Measurements from ENCODE around the gene CFAP46. TPM values are rescaled to one million over a fixed set of nuclear protein-coding genes. Genes with fewer than 3 reads are reported as not detected.

The CFAP46 gene
- total and polyA plus RNA-seq, 2 experiments from 2014 or later: 0.20 to 0.22 TPM

- in situ Hi-C loops (cut with MboI): no loop called here
- H3K27me3 ChIP-seq (replicated peaks; ENCODE audit: insufficient read depth): no peaks in the 10 kb centered on the region
- H3K9me2 ChIP-seq (ENCODE audit: insufficient read depth): no peaks in the 10 kb centered on the region
- 66 to 75% methylated on average over 11 to 15 of the region's 17 CpGs for WGBS, 2 experiments (ENCODE audit: low coverage in 1 of 2, low lambda C conversion rate in 2 of 2, missing lambda C conversion rate in 2 of 2)
- H3K4me3 ChIP-seq: no peak overlapping the region
- no peaks in the 10 kb centered on the region for H3K79me2 ChIP-seq (ENCODE audit: insufficient read depth)
- no peak overlapping the region for H3K9ac ChIP-seq
- TF ChIP-seq EZH2 (IDR thresholded peaks at IDR 0.05; ENCODE audit: insufficient read depth, poor library complexity, severe bottlenecking): no peak
- no peak for TF ChIP-seq EZH2phosphoT487 (IDR thresholded peaks at IDR 0.05; ENCODE audit: insufficient read depth, low read depth)
- no peaks in the 10 kb centered on the region for H3K4me1 ChIP-seq (ENCODE audit: insufficient read depth)
- no peak overlapping the region for H3K4me2 ChIP-seq (ENCODE audit: unreplicated experiment)
- no peak overlapping the region for H2AFZ ChIP-seq
- H3K27ac ChIP-seq: no peak overlapping the region
- H3F3A ChIP-seq (ENCODE audit: insufficient read depth): no peaks in the 10 kb centered on the region
- no peak for DNase-seq
- no peaks in the 10 kb centered on the region for H3K9me3 ChIP-seq (ENCODE audit: low read depth)
- no peaks in the 10 kb centered on the region for H4K20me1 ChIP-seq (ENCODE audit: insufficient read depth)
- no peaks in the 10 kb centered on the region for H3K36me3 ChIP-seq (ENCODE audit: low read depth)
Measured at GRCh38 chr10:132914732-132915131, 27.6 kb downstream of the CFAP46 start.

DNA sequence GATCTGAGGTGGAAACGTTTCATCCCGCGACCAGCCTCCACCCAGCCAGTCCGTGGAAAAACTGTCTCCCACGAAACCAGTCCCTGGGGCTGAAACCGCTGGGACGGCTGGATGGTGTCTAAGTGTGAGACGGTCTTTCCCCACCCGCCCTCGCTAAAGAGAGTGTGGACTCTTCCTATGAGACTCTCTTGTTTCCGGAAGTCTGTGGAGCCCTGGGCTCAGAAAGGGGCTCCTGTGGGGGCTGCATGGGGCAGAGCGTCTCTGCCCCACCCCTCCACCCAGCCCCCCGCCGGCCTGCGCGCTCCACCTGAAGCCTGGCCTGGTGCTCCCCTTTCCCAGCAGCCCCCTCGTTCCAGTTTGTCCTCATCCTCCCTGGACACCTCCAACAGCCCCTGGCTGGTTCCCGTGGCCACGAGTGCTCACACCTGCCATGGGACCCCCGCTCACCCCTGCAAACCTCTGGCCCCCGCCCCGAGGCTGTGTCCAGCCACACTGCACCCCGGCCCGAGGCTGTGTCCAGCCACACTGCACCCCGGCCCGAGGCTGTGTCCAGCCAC, 28.7 kb downstream of the CFAP46 start:
- Histone ChIP-seq H3K4me1 (ENCODE audit: insufficient read depth) (no peaks in the 10 kb centered on the region), H3K79me2 (ENCODE audit: insufficient read depth) (no peaks in the 10 kb centered on the region), H3K27me3 (replicated peaks; ENCODE audit: insufficient read depth) (no peaks in the 10 kb centered on the region), H3K36me3 (ENCODE audit: low read depth) (no peaks in the 10 kb centered on the region), H3K9me2 (ENCODE audit: insufficient read depth) (no peaks in the 10 kb centered on the region), H3K4me2 (ENCODE audit: unreplicated experiment) (no peak overlapping the region), H3K9me3 (ENCODE audit: low read depth) (no peaks in the 10 kb centered on the region), H3K9ac (no peak overlapping the region), H3K27ac (no peak overlapping the region), H3K4me3 (no peak overlapping the region), H4K20me1 (ENCODE audit: insufficient read depth) (no peaks in the 10 kb centered on the region), H2AFZ (no peak overlapping the region), H3F3A (ENCODE audit: insufficient read depth) (no peaks in the 10 kb centered on the region)
- DNase-seq: no peak
- TF ChIP-seq EZH2 (IDR thresholded peaks at IDR 0.05; ENCODE audit: insufficient read depth, poor library complexity, severe bottlenecking) (no peak), EZH2phosphoT487 (IDR thresholded peaks at IDR 0.05; ENCODE audit: insufficient read depth, low read depth) (no peak)
- WGBS, 2 experiments (ENCODE audit: low coverage in 1 of 2, low lambda C conversion rate in 2 of 2, missing lambda C conversion rate in 2 of 2): 84 to 87% methylated on average over 14 to 26 of the region's 26 CpGs
- in situ Hi-C loops (cut with MboI): no loop called here

GRCh38 chr10:132912713-132913558, 29.4 kb downstream of the CFAP46 start:
- Histone ChIP-seq H3K79me2 (ENCODE audit: insufficient read depth) (no peaks in the 10 kb centered on the region), H3K9ac (no peak overlapping the region), H3K27me3 (replicated peaks; ENCODE audit: insufficient read depth) (no peaks in the 10 kb centered on the region), H4K20me1 (ENCODE audit: insufficient read depth) (no peaks in the 10 kb centered on the region), H3K36me3 (ENCODE audit: low read depth) (no peaks in the 10 kb centered on the region), H3F3A (ENCODE audit: insufficient read depth) (no peaks in the 10 kb centered on the region), H3K4me3 (no peak overlapping the region), H3K4me1 (ENCODE audit: insufficient read depth) (no peaks in the 10 kb centered on the region), H3K4me2 (ENCODE audit: unreplicated experiment) (no peak overlapping the region), H3K9me3 (ENCODE audit: low read depth) (no peaks in the 10 kb centered on the region), H2AFZ (no peak overlapping the region), H3K9me2 (ENCODE audit: insufficient read depth) (no peaks in the 10 kb centered on the region), H3K27ac (no peak overlapping the region)
- in situ Hi-C loops (cut with MboI): no loop called here
- TF ChIP-seq EZH2phosphoT487 (IDR thresholded peaks at IDR 0.05; ENCODE audit: insufficient read depth, low read depth) (no peak), EZH2 (IDR thresholded peaks at IDR 0.05; ENCODE audit: insufficient read depth, poor library complexity, severe bottlenecking) (no peak)
- 81 to 85% methylated on average over 38 to 45 of the region's 46 CpGs for WGBS, 2 experiments (ENCODE audit: low coverage in 1 of 2, low lambda C conversion rate in 2 of 2, missing lambda C conversion rate in 2 of 2)
- no peak for DNase-seq

- 83 to 95% methylated on average over 7 of the region's 7 CpGs for WGBS, 2 experiments (ENCODE audit: low coverage in 1 of 2, low lambda C conversion rate in 2 of 2, missing lambda C conversion rate in 2 of 2)
Measured at GRCh38 chr10:132912225-132912712, 30.1 kb downstream of the CFAP46 start.

More at GRCh38 chr10:132912225-132912712, 30.1 kb downstream of the CFAP46 start:
- DNase-seq: no peak
- TF ChIP-seq EZH2 (IDR thresholded peaks at IDR 0.05; ENCODE audit: insufficient read depth, poor library complexity, severe bottlenecking): no peak
- TF ChIP-seq EZH2phosphoT487 (IDR thresholded peaks at IDR 0.05; ENCODE audit: insufficient read depth, low read depth): no peak
- Histone ChIP-seq H3K4me2 (ENCODE audit: unreplicated experiment) (no peak overlapping the region), H3K4me3 (no peak overlapping the region), H3K9ac (no peak overlapping the region), H3K9me3 (ENCODE audit: low read depth) (no peaks in the 10 kb centered on the region), H3K27me3 (replicated peaks; ENCODE audit: insufficient read depth) (no peaks in the 10 kb centered on the region), H3K9me2 (ENCODE audit: insufficient read depth) (no peaks in the 10 kb centered on the region), H4K20me1 (ENCODE audit: insufficient read depth) (no peaks in the 10 kb centered on the region), H3F3A (ENCODE audit: insufficient read depth) (no peaks in the 10 kb centered on the region), H3K36me3 (ENCODE audit: low read depth) (no peaks in the 10 kb centered on the region), H3K4me1 (ENCODE audit: insufficient read depth) (no peaks in the 10 kb centered on the region), H2AFZ (no peak overlapping the region), H3K27ac (no peak overlapping the region), H3K79me2 (ENCODE audit: insufficient read depth) (no peaks in the 10 kb centered on the region)
- in situ Hi-C loops (cut with MboI): no loop called here

Measured in GM23248 (cell line).